CD4-positive, alpha-beta T cell treated with Interleukin-6 at 100 ng/mL for 8 hours (primary cell): ENCODE measurements around the gene TMEM130.
A peak's percentile ranks its signal among the peaks of the same experiment; 100 is the strongest.

Experiments used
- DNase-seq: peaks from one replicate; pipeline ENCODE4 v3.0.0-alpha.2; 2020; ENCODE audit warnings: mixed read lengths, low spot score

The TMEM130 gene, protein sequence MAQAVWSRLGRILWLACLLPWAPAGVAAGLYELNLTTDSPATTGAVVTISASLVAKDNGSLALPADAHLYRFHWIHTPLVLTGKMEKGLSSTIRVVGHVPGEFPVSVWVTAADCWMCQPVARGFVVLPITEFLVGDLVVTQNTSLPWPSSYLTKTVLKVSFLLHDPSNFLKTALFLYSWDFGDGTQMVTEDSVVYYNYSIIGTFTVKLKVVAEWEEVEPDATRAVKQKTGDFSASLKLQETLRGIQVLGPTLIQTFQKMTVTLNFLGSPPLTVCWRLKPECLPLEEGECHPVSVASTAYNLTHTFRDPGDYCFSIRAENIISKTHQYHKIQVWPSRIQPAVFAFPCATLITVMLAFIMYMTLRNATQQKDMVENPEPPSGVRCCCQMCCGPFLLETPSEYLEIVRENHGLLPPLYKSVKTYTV

DNA sequence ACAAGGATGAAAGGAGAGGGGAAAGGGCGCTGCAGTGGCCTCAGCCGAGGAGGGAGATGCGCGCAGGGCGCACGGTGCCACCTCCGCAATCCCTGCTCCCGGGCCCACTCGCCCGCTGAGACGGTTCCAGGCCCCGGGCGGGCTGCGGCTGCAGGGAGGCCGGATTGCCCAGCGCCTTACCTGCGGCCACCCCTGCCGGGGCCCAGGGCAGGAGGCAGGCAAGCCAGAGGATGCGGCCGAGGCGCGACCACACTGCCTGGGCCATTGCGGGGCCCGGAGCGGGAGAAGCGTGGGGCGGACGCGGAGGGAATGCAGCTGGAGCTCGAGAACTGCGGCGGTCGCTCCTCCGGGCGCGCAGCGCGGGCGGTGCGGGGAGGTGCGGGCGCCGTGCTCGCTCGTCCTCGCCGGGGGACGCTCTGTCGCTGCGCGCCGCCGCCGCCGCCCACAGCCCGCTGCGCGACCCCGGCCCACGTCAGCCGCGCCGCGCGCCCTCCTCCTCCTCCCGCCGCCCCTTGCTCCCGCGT lies at the start of gene TMEM130:
TSS of gene TMEM130 (minus strand) at position 418 of the 524 bp plus-strand sequence. CDS start at position 265, 153 bp downstream.
- no peak for DNase-seq

DNA sequence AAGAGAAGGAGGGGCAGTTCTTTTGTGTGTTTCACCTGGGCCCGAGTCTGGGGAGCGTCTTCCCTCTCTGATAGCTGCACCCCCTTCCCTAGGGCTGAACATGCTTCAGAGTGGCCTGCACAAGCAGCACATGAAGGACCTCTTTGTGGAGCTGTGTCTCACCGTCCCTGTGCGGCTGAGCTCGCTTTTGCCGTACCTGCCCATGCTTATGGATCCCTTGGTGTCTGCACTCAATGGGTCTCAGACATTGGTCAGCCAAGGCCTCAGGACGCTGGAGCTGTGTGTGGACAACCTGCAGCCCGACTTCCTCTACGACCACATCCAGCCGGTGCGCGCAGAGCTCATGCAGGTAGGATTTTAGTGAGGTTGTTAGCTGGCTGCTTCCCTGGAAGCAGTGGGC lies 47.5 kb upstream of the TMEM130 start:
- no peak for DNase-seq

- no peak for DNase-seq
These were observed 43.8 kb upstream of the TMEM130 start for GRCh38 chr7:98913612-98914011.

DNA sequence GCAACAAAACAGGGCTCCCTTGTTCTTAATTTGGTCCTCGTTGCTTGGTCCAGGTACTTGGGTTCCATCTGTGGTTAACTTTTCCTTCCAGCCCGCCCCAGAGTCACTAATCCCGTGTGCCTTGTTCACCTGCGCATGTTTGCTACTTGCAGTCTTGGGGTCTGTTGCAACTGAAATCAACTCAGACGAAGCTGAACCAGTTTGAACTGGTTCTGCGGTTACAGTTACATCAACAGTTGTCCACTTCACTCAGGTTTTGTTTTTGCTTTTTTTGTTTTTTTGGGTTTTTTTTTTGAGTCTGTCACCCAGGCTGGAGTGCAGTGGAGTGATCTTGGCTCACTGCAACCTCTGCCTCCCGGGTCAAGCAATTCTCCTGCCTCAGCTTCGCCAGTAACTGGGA lies 43.2 kb upstream of the TMEM130 start:
- DNase-seq, result no peak

DNA sequence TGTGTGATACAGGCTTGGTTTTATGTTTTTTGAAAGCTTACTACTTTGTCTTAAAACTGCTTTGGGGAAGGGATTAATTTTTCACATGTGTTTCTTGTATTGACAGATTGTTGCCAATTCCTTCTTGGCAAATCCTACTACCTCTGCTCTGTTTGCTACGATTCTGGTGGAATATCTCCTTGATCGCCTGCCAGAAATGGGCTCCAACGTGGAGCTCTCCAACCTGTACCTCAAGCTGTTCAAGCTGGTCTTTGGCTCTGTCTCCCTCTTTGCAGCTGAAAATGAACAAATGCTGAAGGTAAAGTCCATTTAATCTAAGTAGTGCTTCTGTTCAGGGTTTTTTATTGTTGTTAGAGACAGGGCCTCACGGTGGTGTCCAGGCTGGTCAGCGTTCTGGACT lies 42.1 kb upstream of the TMEM130 start:
- DNase-seq, result no peak

GRCh38 chr7:98910427-98910826 lies 40.6 kb upstream of the TMEM130 start:
- DNase-seq, result no peak

- DNase-seq, result no peak
These were observed 39.7 kb upstream of the TMEM130 start for GRCh38 chr7:98909487-98909886.

DNA sequence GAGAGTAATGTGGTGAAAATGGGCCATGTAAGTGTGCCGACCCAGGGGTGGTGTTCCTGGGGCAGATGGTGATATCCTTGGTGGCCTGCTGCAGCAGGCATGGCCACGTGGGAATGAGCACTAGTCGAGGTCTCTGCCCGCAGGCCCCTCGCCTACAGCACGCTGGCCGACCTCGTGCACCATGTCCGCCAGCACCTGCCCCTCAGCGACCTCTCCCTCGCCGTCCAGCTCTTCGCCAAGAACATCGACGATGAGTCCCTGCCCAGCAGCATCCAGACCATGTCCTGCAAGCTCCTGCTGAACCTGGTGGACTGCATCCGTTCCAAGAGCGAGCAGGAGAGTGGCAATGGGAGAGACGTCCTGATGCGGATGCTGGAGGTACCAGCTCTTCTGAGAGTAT lies 38.8 kb upstream of the TMEM130 start:
- no peak for DNase-seq

DNA sequence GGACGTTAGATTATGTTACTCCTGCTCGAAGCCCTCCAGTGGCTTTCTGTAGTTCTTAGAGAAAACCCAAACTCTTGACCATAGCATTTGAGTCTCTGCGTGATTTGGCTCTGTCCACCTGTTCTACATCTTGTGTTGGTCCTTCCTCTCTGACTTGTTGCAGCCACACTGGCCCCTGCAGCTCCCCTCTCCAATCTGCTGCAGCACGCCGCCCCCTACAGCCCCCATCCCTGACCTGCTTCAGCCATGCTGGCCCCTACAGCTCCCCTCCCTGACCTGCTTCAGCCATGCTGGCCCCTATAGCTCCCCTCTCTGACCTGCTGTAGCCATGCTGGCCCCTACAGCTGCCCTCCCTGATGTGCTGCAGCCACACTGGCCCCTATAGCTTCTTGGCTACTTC lies 37.8 kb upstream of the TMEM130 start:
- no peak for DNase-seq

DNA sequence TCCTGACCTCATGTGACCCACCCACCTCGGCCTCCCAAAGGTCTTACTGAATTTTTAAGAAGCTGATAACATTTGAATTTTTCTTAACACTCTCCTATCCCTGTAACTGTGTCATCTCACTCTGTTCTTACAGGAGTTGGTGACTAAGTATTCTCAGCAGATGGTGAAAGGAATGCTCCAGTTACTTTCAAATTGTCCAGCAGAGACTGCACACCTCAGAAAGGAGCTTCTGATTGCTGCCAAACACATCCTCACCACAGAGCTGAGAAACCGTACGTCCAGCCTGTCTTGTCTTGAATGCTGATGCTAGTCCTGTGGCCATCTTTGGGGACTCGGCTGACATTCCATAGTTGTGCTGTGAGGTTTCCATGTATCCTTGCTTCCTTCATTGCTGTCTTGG lies 33.4 kb upstream of the TMEM130 start:
- DNase-seq, result no peak

DNA sequence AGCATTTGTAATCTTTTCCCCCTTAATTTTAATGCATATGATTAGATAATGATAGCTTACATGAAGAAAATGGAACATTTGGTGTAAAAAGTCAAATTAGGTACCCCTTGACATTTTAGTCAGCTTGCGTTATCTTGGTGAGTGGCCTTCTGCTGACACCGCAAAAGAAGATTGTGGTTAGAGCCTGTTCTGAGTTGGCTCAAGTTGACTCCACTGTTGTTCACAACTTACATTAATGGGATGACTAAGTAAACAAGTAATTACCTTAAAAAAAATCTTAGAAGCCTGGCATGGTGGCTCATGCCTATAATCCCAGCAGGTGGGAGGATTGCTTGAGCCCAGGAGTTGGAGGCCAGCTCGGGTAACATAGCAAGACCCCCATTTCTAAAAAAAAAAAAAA lies 32.7 kb upstream of the TMEM130 start:
- DNase-seq, result no peak

GRCh38 chr7:98900815-98901214 lies 31.0 kb upstream of the TMEM130 start:
- no peak for DNase-seq

GRCh38 chr7:98899816-98900215 lies 30.0 kb upstream of the TMEM130 start:
- DNase-seq, result no peak

GRCh38 chr7:98892609-98893008 lies 22.8 kb upstream of the TMEM130 start:
- DNase-seq, result no peak

DNA sequence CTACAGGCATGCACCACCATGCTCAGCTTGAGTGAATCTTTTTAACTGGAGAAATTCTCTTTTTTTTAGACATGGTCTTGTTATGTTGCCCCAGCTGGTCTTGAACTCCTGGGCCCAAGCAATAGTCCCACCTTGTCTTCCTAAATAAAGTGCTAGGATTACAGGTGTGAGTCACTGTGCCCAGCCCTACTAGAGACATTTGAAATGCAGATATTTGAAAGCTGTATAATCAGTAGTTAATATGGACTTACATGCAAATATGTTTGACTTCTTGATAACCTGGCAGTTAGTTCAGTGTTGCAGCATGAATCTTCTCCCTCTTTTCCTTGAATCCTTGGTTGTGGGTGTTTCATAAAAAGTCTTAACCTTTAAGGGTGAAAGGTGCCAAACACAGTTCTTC lies 17.2 kb upstream of the TMEM130 start:
- DNase-seq, result no peak

DNA sequence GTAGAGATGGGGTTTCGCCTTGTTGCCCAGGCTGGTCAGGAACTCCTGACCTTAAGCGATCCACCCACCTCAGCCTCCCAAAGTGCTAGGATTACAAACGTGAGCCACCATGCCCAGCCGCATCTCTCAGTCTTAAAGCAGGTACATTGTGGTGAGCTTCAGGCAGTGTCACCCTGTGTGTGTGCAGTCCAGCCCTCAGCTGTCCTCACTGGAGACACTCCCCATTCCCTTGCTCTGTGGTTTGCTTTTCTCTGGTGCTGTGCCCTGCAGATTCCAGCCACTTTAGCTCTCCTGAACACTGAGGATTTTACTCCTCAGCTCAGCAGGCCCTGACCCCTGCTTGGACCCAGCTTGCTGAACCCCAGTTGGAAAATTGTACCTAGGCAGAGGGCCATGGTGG lies 14.6 kb upstream of the TMEM130 start:
- DNase-seq, result no peak

GRCh38 chr7:98881561-98882315 lies 11.9 kb upstream of the TMEM130 start:
- no peak for DNase-seq

- DNase-seq, result no peak
These were observed 10.7 kb upstream of the TMEM130 start for GRCh38 chr7:98880485-98880884.

DNA sequence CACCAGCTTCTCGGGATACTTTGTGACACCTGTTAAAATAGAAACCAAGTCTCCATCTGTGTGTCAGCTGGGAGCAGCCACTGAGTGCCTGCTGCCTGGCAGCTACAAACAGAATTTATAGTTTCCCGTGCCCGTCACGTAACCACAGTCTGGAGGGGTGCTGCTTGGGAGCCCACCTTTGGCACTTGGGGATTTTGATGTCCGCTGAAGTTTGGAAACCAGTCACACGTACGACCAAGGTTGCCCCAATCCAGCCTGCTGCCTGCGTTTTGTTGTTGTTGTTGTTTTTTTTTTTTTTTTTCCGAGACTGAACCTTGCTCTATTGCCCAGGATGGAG lies 10.1 kb upstream of the TMEM130 start:
- no peak for DNase-seq

GRCh38 chr7:98879198-98879978 lies 9.6 kb upstream of the TMEM130 start:
- DNase-seq, result peak; percentile 78

GRCh38 chr7:98878365-98879197 lies 8.8 kb upstream of the TMEM130 start, which contains the start of gene TRRAP:
Gene TRRAP, plus strand, starts transcription at chr7:98878532. Its CDS starts 2,619 bp downstream, at chr7:98881151.
- DNase-seq, result peak; percentile 62
